Choroid plexus epithelial cell (primary cell): ENCODE results near the gene ZFP36L2.

Experiments
- DNase-seq: peaks from one replicate; pipeline ENCODE4 v3.0.0-alpha.2; 2010; ENCODE audit warnings: low read depth
- H3K4me3 ChIP-seq: 2 replicates; pipeline ENCODE4 v1.5.1; 2011; ENCODE audit warnings: low read depth, mild to moderate bottlenecking, control low read depth, low read length, moderate library complexity
- TF ChIP-seq, protein P1 (sequence below): conservative IDR thresholded peaks from 2 replicates; pipeline ENCODE4 v1.5.1; 2011; ENCODE audit warnings: low read depth, mild to moderate bottlenecking, control low read depth, inconsistent platforms, low read length, moderate library complexity

Gene ZFP36L2

DNA sequence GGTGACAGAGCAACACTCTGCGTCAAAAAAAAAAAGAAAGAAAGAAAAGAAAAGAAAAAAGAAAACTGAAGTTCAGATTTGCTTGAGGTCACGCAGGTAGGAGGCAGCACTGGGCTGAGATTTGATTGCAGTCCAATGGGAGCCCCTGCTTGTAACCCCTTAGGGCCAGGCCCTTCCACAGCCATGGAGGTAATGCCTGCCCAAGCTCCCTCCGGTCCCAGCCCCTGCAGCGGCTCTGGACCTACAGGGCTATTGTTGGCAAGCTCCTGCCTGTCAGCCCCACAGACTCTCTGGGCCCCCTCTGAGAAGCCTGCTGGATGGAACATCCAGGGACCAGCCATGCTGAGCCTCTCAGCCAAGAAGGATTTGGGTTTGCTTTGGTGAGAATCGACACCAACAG is 12.2 kb downstream of the ZFP36L2 start:
- H3K4me3 ChIP-seq = no peak overlapping the region
- TF ChIP-seq, protein P1, sequence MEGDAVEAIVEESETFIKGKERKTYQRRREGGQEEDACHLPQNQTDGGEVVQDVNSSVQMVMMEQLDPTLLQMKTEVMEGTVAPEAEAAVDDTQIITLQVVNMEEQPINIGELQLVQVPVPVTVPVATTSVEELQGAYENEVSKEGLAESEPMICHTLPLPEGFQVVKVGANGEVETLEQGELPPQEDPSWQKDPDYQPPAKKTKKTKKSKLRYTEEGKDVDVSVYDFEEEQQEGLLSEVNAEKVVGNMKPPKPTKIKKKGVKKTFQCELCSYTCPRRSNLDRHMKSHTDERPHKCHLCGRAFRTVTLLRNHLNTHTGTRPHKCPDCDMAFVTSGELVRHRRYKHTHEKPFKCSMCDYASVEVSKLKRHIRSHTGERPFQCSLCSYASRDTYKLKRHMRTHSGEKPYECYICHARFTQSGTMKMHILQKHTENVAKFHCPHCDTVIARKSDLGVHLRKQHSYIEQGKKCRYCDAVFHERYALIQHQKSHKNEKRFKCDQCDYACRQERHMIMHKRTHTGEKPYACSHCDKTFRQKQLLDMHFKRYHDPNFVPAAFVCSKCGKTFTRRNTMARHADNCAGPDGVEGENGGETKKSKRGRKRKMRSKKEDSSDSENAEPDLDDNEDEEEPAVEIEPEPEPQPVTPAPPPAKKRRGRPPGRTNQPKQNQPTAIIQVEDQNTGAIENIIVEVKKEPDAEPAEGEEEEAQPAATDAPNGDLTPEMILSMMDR = peak; percentile 15
- no peak for DNase-seq

DNA sequence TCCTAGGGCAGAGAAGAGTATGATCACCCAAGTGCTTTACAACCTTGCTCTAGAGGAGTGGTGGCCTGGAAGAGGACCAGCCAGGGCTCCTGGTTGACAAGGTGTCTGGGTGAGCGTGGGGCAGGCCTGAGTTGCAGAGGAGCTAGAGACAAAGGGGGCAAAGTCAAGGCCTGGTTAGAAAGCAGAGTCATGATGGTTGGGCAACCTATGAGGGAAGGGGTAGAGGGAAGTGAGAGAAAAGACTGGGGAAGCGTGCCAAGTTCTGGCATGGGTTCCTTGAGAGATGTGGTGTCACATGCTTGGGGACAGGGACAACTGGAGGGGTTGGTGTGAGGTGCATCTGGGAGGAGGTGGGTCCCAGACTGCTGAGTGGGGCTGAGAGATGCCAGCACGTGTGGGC is 13.5 kb downstream of the ZFP36L2 start:
- DNase-seq = no peak
- H3K4me3 ChIP-seq = no peak overlapping the region
- TF ChIP-seq, protein P1 = no peak

DNA sequence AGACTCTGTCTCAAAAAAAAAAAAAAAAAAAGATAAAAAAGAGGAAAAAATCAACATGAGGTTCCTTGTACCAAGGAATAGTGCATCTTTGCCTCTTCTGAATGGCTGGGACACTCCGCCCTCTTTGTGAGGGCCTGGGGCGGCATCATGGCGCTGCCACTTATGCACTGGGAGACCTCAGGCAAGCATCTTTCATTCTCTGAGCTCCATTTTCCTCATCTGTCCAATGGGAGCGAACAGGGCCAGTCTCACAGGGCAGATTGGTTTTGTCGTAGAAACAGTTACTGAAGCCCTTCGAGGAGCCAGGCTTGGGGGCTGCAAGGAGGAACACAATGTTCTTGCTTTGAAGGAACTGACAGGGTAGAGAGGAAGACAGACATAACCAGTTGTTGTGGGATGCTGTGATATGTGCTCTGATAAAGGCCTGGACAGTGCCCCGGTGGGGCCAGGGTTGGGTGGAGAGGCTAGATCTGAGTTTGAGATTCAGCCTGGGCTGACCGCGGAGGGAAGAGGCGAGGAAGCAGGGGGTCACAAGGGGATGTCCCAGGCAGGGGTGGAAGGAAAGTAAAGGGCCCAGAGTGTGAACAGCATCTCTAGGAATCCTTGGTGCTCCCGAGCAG is 14.1 kb downstream of the ZFP36L2 start:
- no peak for DNase-seq
- no peak overlapping the region for H3K4me3 ChIP-seq
- TF ChIP-seq, protein P1 = no peak

DNA sequence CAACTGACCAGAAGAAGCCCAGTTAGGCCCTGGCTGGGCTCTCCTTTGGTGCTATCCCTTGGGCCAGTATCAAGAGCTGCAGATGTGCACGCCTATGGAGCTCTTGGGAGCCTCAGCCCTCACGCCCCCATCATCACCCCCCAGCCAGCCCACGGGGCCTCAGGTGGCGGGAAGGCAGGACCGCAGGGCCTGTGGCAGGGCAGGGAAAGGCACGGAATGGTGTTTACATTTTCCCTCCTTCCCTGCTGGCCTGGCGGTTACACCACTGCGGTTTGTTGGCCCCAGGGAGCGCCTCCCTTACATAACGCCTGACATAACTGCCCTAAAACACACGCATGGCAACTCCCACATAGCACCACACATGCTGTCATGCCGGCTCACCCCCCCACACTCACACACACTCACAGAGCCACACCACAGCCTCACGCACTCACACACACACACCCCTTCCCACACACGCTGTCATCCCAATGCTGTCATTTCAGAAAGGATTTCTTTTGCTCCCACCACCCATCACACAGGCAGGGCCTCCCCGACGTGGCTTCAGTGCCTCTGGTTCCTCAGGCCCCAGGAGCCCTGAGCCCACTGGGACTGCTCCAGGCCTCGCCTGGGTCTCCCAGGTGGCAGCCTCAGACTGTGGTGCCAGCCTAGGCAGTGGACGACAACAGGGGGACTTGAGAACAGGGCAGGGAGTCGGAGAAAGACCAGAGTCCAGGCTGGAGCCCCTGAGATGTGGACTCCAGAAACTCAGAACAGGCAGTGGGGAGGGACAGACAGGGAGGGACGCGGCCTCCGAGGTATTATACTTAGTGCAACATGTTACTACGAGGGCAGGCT is 15.7 kb downstream of the ZFP36L2 start:
- no peak overlapping the region for H3K4me3 ChIP-seq
- DNase-seq = peak; percentile 84
- TF ChIP-seq, protein P1 = no peak

DNA sequence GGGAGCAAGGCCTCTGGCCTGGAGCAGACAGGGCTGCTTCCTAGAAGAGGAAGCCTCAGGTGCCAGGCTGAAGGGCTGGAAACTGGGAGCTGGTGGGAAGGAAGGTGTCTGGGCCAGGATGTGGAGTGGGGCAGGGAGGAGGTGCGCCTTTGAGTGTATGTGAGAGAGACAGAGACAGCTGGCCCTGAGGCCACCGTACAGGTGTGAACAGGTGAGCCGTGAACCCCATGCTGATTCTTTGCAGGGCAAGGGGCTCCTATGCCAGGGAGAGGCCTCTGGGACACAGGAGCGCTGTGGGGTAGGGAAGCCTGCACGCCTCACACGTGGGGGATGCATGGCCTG is 16.3 kb downstream of the ZFP36L2 start:
- TF ChIP-seq, protein P1 = no peak
- no peak overlapping the region for H3K4me3 ChIP-seq
- no peak for DNase-seq

DNA sequence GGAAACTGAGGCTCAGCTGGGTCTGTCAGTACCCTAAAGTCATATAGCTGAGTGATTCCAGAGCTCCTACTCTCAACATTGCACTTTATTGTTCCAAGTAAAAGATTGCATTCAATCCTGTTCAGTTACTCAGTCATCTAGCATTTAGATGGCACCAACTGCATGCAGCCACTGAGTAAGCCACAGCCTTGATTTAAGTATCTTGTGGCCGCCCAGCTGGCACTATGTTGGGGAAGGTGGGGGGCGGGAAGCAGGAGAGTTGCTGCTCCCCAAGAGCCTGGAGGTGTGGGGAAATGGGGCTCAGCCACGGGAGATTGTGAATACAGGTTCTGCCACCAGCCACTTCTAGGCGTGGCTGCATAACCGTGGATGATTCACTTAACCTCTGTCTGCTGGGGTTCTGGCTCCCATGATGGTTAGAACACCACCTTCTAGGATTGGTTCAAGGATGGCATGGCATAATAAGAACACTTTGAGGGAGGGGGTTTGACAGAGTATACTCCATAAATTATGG is 17.1 kb downstream of the ZFP36L2 start:
- TF ChIP-seq, protein P1 = no peak
- DNase-seq = no peak
- H3K4me3 ChIP-seq = no peak overlapping the region
